ENCODE measurements around the gene SART3. TPM values are rescaled to one million over a fixed set of nuclear protein-coding genes. Genes with fewer than 3 reads are reported as not detected.

Gene SART3
- total and polyA plus RNA-seq, 2 of the 4 experiments (the other 2 are of a cell fraction), result 22.6 to 37.8 TPM

- Histone ChIP-seq H3K36me3 (ENCODE audit: control insufficient read depth, insufficient read depth, low read length) (peaks cover 2% of the 10 kb centered on the region; the same call in 1 of the 2 replicates), H2BK20ac (ENCODE audit: low read depth, low read length) (no peak overlapping the region), H3K9ac (ENCODE audit: low read depth, low read length) (no peak overlapping the region), H3K4ac (ENCODE audit: low read depth, low read length) (no peak overlapping the region), H2AK9ac (replicated peaks; ENCODE audit: low read depth, low read length, poor library complexity) (peak overlapping the region; percentile 23), H3K9me1 (ENCODE audit: insufficient read depth, low read length) (no peaks in the 10 kb centered on the region), H4K5ac (ENCODE audit: low read depth, low read length) (no peak overlapping the region), H3K4me1 (ENCODE audit: control insufficient read depth, insufficient read depth, low read length) (peaks cover 8% of the 10 kb centered on the region; the same call in 1 of the 2 replicates), H2AK5ac (ENCODE audit: low read depth, low read length) (peak overlapping the region; percentile 25; the same call in 1 of the 2 replicates), H2AFZ (replicated peaks; ENCODE audit: low read length, poor library complexity) (peak overlapping the region; percentile 74), H3K18ac (ENCODE audit: low read depth, low read length) (no peak overlapping the region; the same call in 1 of the 2 replicates), H3K27me3 (ENCODE audit: control insufficient read depth, insufficient read depth, low read length) (peaks cover 7% of the 10 kb centered on the region), H2BK5ac (ENCODE audit: low read depth, low read length, poor library complexity, severe bottlenecking) (no peak overlapping the region), H3K14ac (replicated peaks; ENCODE audit: low read depth, low read length) (no peak overlapping the region), H3K4me3 (ENCODE audit: insufficient read depth, low read depth, low read length) (no peak overlapping the region), H2BK15ac (ENCODE audit: low read depth, low read length) (no peak overlapping the region), H4K20me1 (ENCODE audit: insufficient read depth, low read length) (no peaks in the 10 kb centered on the region), H3K56ac (ENCODE audit: extremely low read depth, insufficient read depth, low read length) (no peak overlapping the region), H3K23ac (ENCODE audit: low read depth, low read length) (no peak overlapping the region), H3K9me3 (ENCODE audit: control insufficient read depth, insufficient read depth, low read length) (no peaks in the 10 kb centered on the region), H3K79me1 (ENCODE audit: low read depth in 1 of 2, low read length in 2 of 2) (no peaks in the 10 kb centered on the region), H3K27ac (ENCODE audit: insufficient read depth, low read length) (no peak overlapping the region), H4K8ac (ENCODE audit: low read depth in 2 of 2, low read length in 2 of 2) (no peak overlapping the region), H3K4me2 (ENCODE audit: low read depth, low read length) (peak overlapping the region; percentile 14; the same call in 1 of the 2 replicates), H4K91ac (ENCODE audit: insufficient read depth, low read depth, low read length) (no peak overlapping the region), H2BK120ac (ENCODE audit: low read depth, low read length) (no peak overlapping the region)
- intact Hi-C loops (cut with micrococcal nuclease), result no loop called here
- DNase-seq (no peak), ATAC-seq (ENCODE audit: low read depth) (peak; percentile 60; the same call in 1 of the 2 replicates)
- 37% methylated on average over 5 of the region's 15 CpGs; no CpG with 5 or more reads in 1 of the 2 experiments for WGBS, 2 experiments (ENCODE audit: extremely low coverage in 2 of 2, insufficient read length in 1 of 2)
- CTCF ChIA-PET, result no interaction called here
- dilution Hi-C loops (cut with HindIII; ENCODE audit: low sequenced_read_pairs, unreplicated experiment), result no loop called here
- in situ Hi-C loops (cut with MboI; ENCODE audit: low sequenced_read_pairs), result no loop called here
- BruUV-seq (replicated peaks), result no TSS peak
- POLR2A ChIA-PET (ENCODE audit: unreplicated experiment), result interaction anchor here (0.7 kb wide), 1 partner anchor 216 kb away, joined by 4 read pairs; no protein-coding TSS in a partner anchor
- TF ChIP-seq USF2 (IDR thresholded peaks at IDR 0.05; ENCODE audit: low read depth, low read length) (no peak), CEBPB (IDR thresholded peaks at IDR 0.05; ENCODE audit: low read depth, low read length) (no peak), POLR2A (IDR thresholded peaks at IDR 0.05; ENCODE audit: low read depth, low read length) (no peak), MXI1 (IDR thresholded peaks at IDR 0.05; ENCODE audit: borderline replicate concordance, low read depth, low read length) (no peak), NFE2L2 (IDR thresholded peaks at IDR 0.05; ENCODE audit: low read depth, low read length) (no peak), ELK1 (IDR thresholded peaks at IDR 0.05; ENCODE audit: borderline replicate concordance, low read depth, low read length) (no peak), RFX5 (IDR thresholded peaks at IDR 0.05; ENCODE audit: low read depth, low read length) (no peak), CHD1 (IDR thresholded peaks at IDR 0.05; ENCODE audit: low read depth, low read length) (no peak), CTCF (conservative IDR thresholded peaks at IDR 0.05; ENCODE audit: low read depth, low read length) (no peak), MAZ (IDR thresholded peaks at IDR 0.05; ENCODE audit: borderline replicate concordance, low read depth, low read length) (no peak), FOS (IDR thresholded peaks at IDR 0.05; ENCODE audit: low read depth, low read length) (no peak), BHLHE40 (IDR thresholded peaks at IDR 0.05; ENCODE audit: low read depth, low read length) (no peak), RCOR1 (IDR thresholded peaks at IDR 0.05; ENCODE audit: insufficient replicate concordance, low read length) (no peak), RAD21 (IDR thresholded peaks at IDR 0.05; ENCODE audit: low read length) (no peak)
These were observed 28.3 kb upstream of the SART3 start for GRCh38 chr12:108589028-108589839.

Data from IMR-90 (cell line).